HG02973 (cell line): ENCODE results near the gene SLMAP.

Experiments used
- ATAC-seq: cut with Tn5 transposase; IDR thresholded peaks from one replicate; pipeline ENCODE4 v1.9.1; 2021; ENCODE audit warnings: moderate library complexity; ENCODE audit not compliant: unreplicated experiment

The SLMAP gene

GRCh38 chr3:57960174-57960505, 204.0 kb downstream of the SLMAP start:
- ATAC-seq = no peak

- ATAC-seq = no peak
Observed at GRCh38 chr3:57961177-57961827, 205.2 kb downstream of the SLMAP start.

GRCh38 chr3:57961828-57962447, 205.8 kb downstream of the SLMAP start:
- no peak for ATAC-seq

- no peak for ATAC-seq
Observed at GRCh38 chr3:57962448-57962834, 206.3 kb downstream of the SLMAP start.

- no peak for ATAC-seq
Observed at GRCh38 chr3:57963811-57964346, 207.8 kb downstream of the SLMAP start.

GRCh38 chr3:57966829-57967228, 210.7 kb downstream of the SLMAP start:
- no peak for ATAC-seq

- no peak for ATAC-seq
Observed at GRCh38 chr3:57967590-57967989, 211.5 kb downstream of the SLMAP start.

GRCh38 chr3:57968501-57968900, 212.4 kb downstream of the SLMAP start:
- no peak for ATAC-seq

GRCh38 chr3:57971975-57972374, 215.9 kb downstream of the SLMAP start:
- ATAC-seq = no peak

GRCh38 chr3:57972531-57973111, 216.5 kb downstream of the SLMAP start:
- ATAC-seq = no peak

GRCh38 chr3:57973715-57974477, 217.8 kb downstream of the SLMAP start:
- ATAC-seq = no peak

- no peak for ATAC-seq
Observed at GRCh38 chr3:57974796-57975388, 218.8 kb downstream of the SLMAP start.

GRCh38 chr3:57977818-57978235, 221.7 kb downstream of the SLMAP start:
- no peak for ATAC-seq

- ATAC-seq = no peak
Observed at GRCh38 chr3:57978316-57978715, 222.2 kb downstream of the SLMAP start.
